ENCODE results near the gene C22orf15.
A peak's percentile ranks its signal among the peaks of the same experiment; 100 is the strongest.
"Not testable (repeated sequence)": the region's sequence is repeated elsewhere in the genome, so short reads cannot be mapped to it uniquely, and the experiment has no call there.

The C22orf15 gene

GRCh38 chr22:23762842-23763578, at the start of gene C22orf15:
TSS of gene C22orf15 (plus strand) at chr22:23762990. CDS start at chr22:23763307, 317 bp downstream.
- no peak for DNase-seq

- no peak for DNase-seq
Observed at GRCh38 chr22:23713696-23714595, 48.8 kb upstream of the C22orf15 start.

GRCh38 chr22:23714596-23715578, 47.9 kb upstream of the C22orf15 start:
- no peak for DNase-seq

GRCh38 chr22:23715806-23716375, 46.9 kb upstream of the C22orf15 start:
- no peak for DNase-seq

- DNase-seq = peak; percentile 83
Observed at GRCh38 chr22:23716811-23717801, 45.7 kb upstream of the C22orf15 start.

- no peak for DNase-seq
Observed at GRCh38 chr22:23718371-23719165, 44.2 kb upstream of the C22orf15 start.

GRCh38 chr22:23720855-23721254, 41.9 kb upstream of the C22orf15 start:
- DNase-seq = no peak

- no peak for DNase-seq
Observed at GRCh38 chr22:23722160-23722559, 40.6 kb upstream of the C22orf15 start.

GRCh38 chr22:23722724-23723123, 40.1 kb upstream of the C22orf15 start:
- no peak for DNase-seq

GRCh38 chr22:23728108-23728507, 34.7 kb upstream of the C22orf15 start:
- DNase-seq = not testable (repeated sequence)

- no peak for DNase-seq
Observed at GRCh38 chr22:23737696-23738095, 25.1 kb upstream of the C22orf15 start.

- DNase-seq = no peak
Observed at GRCh38 chr22:23742505-23743264, 20.1 kb upstream of the C22orf15 start.

GRCh38 chr22:23743303-23743705, 19.5 kb upstream of the C22orf15 start:
- no peak for DNase-seq

GRCh38 chr22:23744001-23744400, 18.8 kb upstream of the C22orf15 start:
- no peak for DNase-seq

GRCh38 chr22:23744485-23744884, 18.3 kb upstream of the C22orf15 start:
- DNase-seq = no peak

GRCh38 chr22:23745791-23746190, 17.0 kb upstream of the C22orf15 start:
- DNase-seq = no peak

- DNase-seq = no peak
Observed at GRCh38 chr22:23749841-23750301, 12.9 kb upstream of the C22orf15 start.

- DNase-seq = no peak
Observed at GRCh38 chr22:23750367-23750713, 12.4 kb upstream of the C22orf15 start.

GRCh38 chr22:23750714-23751440, 11.9 kb upstream of the C22orf15 start, which contains the start of gene ZNF70:
TSS of gene ZNF70 (minus strand) at chr22:23751112. CDS start at chr22:23745140, 5,972 bp downstream.
- DNase-seq = peak; percentile 88

Data from activated CD8-positive, alpha-beta memory T cell treated with anti-CD3 and anti-CD28 coated beads, Interleukin-2, amount 50 U/mL, for 4 hours (primary cell).